ENCODE results near the gene DENND2A.

DENND2A gene, protein sequence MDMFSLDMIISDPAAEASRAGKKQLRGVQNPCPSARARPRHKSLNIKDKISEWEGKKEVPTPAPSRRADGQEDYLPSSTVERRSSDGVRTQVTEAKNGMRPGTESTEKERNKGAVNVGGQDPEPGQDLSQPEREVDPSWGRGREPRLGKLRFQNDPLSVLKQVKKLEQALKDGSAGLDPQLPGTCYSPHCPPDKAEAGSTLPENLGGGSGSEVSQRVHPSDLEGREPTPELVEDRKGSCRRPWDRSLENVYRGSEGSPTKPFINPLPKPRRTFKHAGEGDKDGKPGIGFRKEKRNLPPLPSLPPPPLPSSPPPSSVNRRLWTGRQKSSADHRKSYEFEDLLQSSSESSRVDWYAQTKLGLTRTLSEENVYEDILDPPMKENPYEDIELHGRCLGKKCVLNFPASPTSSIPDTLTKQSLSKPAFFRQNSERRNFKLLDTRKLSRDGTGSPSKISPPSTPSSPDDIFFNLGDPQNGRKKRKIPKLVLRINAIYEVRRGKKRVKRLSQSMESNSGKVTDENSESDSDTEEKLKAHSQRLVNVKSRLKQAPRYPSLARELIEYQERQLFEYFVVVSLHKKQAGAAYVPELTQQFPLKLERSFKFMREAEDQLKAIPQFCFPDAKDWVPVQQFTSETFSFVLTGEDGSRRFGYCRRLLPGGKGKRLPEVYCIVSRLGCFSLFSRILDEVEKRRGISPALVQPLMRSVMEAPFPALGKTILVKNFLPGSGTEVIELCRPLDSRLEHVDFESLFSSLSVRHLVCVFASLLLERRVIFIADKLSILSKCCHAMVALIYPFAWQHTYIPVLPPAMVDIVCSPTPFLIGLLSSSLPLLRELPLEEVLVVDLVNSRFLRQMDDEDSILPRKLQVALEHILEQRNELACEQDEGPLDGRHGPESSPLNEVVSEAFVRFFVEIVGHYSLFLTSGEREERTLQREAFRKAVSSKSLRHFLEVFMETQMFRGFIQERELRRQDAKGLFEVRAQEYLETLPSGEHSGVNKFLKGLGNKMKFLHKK

GRCh38 chr7:140640727-140641523, at the start of gene DENND2A:
TSS of gene DENND2A (minus strand) at chr7:140640813. CDS start at chr7:140602397, 38,416 bp downstream.
- TF ChIP-seq ZBTB7A (IDR thresholded peaks at IDR 0.05; ENCODE audit: low read depth) (no peak; the same call in 1 of the 2 replicates), CEBPB (IDR thresholded peaks at IDR 0.05) (no peak), USF1 (IDR thresholded peaks at IDR 0.05) (no peak), REST (IDR thresholded peaks at IDR 0.05; ENCODE audit: low read depth) (no peak), NFIC (IDR thresholded peaks at IDR 0.05) (no peak), CREB1 (IDR thresholded peaks at IDR 0.05; ENCODE audit: low read depth) (no peak), TAF1 (IDR thresholded peaks at IDR 0.05; ENCODE audit: low read depth) (no peak; the same call in 1 of the 2 replicates), YY1 (IDR thresholded peaks at IDR 0.05; ENCODE audit: low read depth) (no peak), MAX (IDR thresholded peaks at IDR 0.05) (no peak), TEAD4 (IDR thresholded peaks at IDR 0.05) (no peak)

DNA sequence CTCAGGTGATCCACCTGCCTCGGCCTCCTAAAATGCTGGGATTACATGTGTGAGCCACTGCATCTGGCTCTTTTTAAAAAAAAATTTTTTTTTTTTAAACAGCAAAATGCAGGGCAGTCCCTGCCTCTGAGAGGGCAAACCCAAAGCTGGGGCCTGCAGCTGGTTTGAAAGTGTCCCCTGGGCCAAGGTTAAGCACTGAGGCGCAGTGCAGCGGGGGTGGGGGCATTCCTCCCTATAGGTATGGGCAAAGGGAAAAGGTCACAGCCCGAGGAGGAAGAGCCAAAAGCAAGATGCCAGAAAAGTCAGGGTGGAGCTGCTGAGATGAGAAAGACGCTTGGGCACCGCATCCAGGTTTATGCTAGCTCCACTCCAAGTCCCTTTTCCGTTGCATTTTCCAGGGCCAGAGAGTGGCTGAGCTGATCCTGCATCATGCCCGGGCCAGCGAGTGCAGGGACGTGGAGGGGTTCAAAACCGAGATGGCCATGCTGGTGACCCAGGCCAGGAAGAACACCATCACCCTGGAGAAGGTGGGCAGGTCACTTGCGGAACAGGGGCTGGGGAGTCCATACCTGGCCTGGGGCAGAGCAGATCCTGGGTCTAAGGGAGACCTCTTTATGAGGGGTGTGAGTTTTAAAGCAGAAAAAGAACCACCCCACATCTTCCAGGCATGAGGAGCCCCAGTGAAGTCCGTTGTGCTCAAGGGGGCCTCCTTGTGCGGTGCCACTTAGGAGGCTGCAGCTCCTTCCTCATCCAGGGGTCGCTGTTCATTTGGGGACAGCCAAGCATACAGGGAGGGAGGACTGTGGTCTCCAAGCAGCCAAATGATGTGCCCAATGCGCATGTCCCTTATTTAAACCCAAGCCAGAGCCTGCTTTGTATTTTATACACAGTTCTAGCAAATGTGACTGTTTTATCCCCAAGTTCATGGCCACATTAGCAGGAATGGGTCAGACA, 48.9 kb upstream of the DENND2A start:
- TF ChIP-seq REST (IDR thresholded peaks at IDR 0.05; ENCODE audit: low read depth) (no peak), RAD21 (IDR thresholded peaks at IDR 0.05; ENCODE audit: low read depth) (no peak), TCF12 (IDR thresholded peaks at IDR 0.05; ENCODE audit: low read depth) (no peak), MAX (IDR thresholded peaks at IDR 0.05) (no peak), ZBTB7A (IDR thresholded peaks at IDR 0.05; ENCODE audit: low read depth) (no peak), FOXM1 (IDR thresholded peaks at IDR 0.05; ENCODE audit: borderline replicate concordance, low read depth) (no peak), EGR1 (IDR thresholded peaks at IDR 0.05) (no peak), CEBPB (IDR thresholded peaks at IDR 0.05) (no peak)

DNA sequence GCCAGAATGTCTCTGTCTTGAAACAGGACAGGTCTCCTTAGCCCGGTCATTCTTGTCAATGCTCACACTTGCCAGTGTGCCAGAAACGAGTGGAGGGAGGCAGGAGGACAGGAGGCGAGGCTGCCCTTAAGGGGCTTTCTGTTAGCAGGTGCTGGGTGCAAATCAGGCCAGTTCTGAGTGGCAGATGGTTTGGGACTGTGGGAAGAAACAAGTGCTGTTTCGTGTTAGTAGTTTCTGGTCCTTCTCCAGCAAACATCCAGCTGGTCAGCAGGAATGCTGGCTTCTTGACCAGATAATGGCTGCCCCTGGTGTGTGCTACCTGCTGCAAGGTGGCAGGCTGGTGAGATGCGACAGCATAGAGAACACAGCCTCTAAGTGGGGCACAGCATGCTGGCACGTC, 47.7 kb upstream of the DENND2A start:
- TF ChIP-seq TCF12 (IDR thresholded peaks at IDR 0.05; ENCODE audit: low read depth) (no peak), EP300 (IDR thresholded peaks at IDR 0.05; ENCODE audit: borderline replicate concordance) (no peak), EGR1 (IDR thresholded peaks at IDR 0.05) (no peak), REST (IDR thresholded peaks at IDR 0.05; ENCODE audit: low read depth) (no peak), YY1 (IDR thresholded peaks at IDR 0.05; ENCODE audit: low read depth) (no peak), RAD21 (IDR thresholded peaks at IDR 0.05; ENCODE audit: low read depth) (no peak), NFIC (IDR thresholded peaks at IDR 0.05) (no peak), CREB1 (IDR thresholded peaks at IDR 0.05; ENCODE audit: low read depth) (no peak), ZBTB7A (IDR thresholded peaks at IDR 0.05; ENCODE audit: low read depth) (no peak), CEBPB (IDR thresholded peaks at IDR 0.05) (no peak), USF1 (IDR thresholded peaks at IDR 0.05) (no peak), FOXM1 (IDR thresholded peaks at IDR 0.05; ENCODE audit: borderline replicate concordance, low read depth) (no peak), MAX (IDR thresholded peaks at IDR 0.05) (no peak), TEAD4 (IDR thresholded peaks at IDR 0.05) (no peak)
